NCI-H1105 (cell line): ENCODE results near the gene CLNK.
"Not testable (repeated sequence)": the region's sequence is repeated elsewhere in the genome, so short reads cannot be mapped to it uniquely, and the experiment has no call there.

Experiments
- DNase-seq: peaks from one replicate; lab custom pipeline; 2025; lab: John Stamatoyannopoulos, UW

The CLNK gene

DNA sequence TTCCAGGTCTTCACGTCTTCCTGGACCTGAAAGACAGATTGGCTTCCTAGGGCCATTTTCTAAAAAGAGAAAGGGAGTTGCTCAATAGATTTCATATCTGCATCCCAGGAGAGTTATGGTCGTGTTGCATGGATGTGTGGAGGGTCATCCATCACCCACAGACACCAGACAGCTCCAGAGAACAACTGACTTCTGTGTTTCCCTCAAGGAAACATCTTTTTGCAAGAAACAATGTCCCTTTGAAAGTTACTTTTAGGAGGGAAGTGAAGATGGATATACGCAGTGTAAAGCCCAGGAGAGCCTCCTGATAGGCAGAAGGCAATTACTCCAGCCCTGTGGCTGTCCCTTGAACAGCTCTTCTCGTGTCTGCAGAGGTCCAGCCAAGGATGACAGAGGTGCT, 108.3 kb downstream of the CLNK start:
- DNase-seq = no peak

DNA sequence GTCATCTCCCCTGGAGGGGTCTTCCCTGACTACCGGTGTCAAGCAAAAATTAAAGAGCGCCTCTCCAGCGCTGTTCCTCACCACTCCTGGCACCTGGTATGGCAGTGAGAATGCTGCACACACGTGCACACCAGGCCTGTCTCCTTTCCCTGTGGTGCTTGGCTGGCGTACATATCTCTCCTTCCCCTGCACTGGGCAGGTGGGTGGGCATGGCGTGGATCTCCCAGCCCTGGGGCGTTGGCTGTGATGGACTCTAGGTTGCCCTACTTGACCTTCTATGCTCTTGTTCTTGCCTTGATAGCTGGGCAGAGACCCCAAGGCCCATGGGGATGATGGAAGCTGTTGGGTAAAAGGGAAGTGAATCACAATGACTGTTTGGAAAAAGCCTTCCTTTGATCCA, 109.2 kb downstream of the CLNK start:
- no peak for DNase-seq

DNA sequence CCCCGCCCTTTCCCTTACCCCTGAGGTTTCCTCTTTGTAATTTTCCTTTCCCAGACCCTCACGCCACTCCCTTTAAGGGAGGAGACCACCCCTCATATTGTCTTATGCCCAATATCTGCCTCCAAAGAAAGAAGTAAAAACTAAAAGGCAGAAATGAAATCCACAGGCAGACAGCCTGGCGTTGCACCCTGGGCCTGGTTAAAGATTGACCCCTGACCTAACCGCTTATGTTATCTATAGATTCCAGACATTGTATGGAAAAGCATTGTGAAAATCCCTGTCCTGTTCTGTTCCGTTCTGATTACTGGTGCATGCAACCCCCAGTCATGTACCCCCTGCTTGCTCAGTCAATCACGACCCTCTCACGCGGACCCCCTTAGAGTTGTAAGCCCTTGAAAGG, 110.0 kb downstream of the CLNK start:
- DNase-seq = not testable (repeated sequence)

DNA sequence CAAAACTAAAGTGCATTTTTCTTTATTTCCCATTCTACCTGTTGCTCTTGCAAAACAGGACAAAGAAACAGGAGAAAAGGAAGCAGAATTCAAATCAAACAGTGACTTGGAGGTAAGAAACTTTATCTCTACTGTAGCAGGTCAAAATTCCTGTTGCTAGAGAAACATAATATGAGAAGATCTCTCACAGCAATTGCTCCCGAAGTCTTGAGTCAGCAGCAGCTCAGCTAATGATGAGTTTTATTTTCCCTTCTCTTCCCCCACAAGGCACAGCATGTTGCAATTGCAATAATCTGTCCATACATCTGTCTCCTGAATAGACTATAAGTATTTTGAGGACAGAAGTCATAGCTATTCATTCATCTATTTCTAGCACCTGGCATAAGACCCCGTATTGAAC, 112.7 kb downstream of the CLNK start:
- DNase-seq = no peak

DNA sequence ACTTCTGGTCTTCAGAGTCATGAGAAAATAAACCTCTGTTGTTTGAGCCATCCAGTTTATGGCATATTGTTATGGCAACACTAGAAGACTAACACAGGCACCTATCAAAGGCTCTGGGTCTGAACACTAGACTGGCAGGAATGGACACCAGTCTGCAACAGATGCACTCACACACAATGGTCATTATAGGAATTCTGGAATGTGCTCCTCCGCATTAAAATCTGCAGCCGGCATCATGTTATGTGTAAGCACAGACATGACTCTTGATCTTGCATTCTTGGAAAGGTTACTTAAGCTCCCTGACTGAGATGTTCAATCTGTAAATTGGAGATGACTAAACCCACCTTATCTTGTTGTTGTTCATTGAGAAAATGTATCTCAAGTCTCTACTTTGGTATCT, 115.1 kb downstream of the CLNK start:
- no peak for DNase-seq

DNA sequence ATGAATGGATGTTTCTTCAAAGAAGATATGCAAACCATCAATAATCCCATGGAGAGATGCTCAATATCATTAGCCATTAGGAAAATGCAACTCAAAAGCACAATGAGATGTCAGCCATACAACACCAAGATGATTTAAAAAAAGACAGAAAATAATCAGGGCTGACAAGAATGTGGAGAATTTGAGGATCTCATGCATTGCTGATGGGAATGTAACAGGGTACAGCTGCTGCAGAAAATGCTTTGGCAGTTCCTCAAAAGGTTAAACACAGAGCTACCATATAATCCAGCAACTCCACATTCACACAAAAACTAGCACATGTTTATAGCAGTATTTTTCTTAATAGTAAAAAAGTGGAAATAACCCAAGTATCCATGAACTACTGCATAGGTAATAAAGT, 116.8 kb downstream of the CLNK start:
- no peak for DNase-seq

DNA sequence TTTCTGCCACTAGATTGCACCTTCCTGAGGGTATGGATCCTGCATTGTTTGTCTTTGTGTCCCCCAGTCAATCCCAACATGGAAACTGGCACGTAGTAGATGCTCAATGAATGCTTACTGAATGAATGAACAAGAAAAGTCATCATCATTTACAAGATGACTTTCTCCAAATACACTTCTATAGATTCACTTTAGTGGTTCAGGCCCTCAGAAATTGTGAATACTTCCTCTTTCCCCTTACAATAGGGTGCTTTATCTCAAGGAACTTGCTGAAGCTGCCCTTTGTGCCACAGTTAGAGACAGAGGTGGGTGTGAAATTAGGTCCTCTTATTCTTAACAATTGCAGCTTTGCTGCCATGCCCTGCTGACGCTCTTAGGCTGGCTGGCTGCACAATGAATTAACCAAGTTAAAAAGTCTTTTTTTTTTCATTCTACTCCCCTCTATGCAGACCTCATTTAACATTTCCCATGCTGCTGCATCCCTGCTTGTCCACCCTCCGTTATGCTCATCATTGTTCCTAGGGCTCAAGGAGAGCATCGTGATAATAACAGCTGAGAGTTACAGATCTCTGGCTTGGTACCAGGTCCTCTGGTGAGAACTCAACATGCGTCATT, 119.3 kb downstream of the CLNK start:
- no peak for DNase-seq

DNA sequence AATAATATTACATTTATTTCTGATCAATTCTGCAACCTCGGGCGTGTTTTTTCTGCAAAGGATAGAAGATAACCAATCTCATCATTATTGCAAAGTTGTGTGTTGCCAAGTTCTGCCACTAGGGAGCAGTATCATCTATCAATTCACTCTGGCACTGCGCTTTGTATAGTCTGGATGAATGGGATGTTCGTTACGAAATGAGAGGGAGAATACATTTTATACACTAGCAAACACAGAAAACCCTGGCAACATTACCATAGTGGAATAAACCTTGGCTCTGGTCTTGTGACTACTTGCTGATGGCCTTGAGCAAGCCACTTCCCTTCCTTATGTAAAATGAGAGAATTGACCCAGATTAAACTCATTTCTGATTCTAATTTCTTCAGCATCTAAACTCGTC, 129.9 kb downstream of the CLNK start:
- peak; percentile 13 for DNase-seq

DNA sequence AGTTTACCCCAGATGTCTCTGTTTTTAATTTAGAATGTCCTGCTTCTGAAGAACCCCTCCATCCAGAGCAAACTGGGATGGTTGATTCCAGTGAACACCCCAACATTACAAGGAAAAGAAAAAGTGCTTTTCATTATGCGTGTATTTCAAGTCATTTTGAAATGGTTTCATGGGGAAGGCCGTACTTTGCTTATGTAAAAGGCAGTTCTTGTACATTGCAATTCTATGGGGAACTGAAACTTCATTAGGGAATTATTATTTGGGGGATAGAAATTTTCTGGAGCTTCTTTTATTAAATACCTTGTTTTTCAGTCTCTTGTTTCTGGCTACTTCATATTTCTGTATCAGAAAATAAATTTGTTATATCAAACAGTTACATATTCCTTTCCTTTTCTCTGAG, 130.4 kb downstream of the CLNK start:
- no peak for DNase-seq

DNA sequence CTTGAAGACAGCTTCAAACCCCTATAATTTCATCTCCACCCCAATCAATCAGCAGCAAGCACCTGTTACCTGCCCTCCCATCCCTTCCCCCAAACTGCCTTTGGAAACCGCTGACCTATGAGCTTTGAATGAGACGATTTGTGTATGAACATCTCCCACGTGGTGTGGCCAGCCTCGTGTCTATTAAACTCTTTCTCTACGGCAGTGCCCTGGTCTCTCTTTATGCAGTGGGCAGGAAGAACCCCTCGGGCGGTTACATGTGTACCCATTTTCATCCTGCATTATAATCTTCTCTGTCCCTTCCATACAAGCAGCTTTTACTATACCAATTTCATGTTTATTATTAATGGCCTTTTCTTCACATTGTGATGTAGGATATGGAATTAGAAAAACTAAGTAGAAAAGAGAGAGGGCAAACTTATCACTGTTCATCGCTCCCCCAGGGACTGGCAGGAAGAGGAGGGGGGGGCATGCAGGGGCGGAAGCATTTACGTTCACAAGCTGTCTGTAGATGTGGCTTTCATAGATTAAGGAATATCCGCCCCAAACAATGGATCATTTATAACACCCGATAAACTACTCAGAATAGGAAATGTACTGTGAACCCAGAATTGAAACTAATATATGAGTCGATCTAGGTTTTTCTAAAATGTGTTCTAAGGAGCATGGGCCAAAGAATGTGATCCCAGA, 131.8 kb downstream of the CLNK start:
- no peak for DNase-seq

DNA sequence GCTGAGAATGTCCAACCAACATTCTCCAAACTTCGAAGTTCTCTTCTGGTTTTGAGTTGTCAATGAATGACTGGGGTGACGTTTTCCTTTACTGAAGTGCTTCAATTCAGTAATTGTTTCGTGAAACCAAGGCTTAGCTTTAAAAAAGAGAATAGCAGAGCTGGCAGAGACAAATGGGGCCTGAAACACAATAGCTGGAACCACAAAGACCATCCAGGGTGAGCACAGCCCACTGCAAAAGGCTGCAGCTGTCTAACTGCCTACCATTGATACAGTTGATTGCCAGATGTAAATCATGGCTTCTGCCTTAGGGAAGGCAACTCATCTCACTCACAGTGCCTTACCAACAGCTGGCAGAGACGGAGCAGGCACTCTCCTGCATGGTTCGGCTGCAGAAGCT, 148.7 kb downstream of the CLNK start:
- no peak for DNase-seq

DNA sequence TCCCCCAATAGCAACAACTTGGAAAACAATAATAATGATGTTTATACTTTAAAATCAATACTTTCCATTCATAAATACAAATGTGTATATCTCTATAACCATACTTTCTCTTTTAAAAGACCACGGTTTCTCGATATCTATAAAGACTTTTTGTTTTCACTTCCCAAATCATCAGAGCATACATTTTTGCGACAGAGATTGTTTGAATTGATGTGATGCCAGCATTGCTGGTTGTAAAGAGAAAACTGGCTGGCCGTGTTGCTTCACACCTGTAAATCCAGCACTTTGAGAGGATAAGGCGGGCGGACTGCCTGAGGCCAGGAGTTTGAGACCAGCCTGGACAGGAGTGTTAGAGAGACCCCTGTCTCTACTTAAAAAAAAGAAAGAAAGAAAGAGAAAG, 149.7 kb downstream of the CLNK start:
- no peak for DNase-seq

DNA sequence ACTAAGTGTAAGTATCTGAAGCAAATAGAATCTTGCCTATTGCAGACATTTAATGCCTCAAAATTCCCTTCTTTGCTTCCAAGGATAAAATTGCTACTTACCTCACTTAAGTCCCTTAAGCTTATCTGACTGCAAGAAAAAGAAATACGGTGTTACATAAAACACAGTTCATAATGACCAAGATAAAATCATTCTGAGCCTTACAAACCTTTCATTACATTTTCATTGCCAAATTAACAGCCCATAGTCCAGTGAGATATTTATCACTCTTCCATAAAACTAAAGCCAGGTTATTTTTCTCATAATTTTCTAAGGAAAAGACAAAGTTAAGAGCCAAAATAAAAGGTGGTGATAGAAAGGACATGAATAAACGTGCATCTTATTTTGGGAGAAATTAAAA, 152.4 kb downstream of the CLNK start:
- no peak for DNase-seq

DNA sequence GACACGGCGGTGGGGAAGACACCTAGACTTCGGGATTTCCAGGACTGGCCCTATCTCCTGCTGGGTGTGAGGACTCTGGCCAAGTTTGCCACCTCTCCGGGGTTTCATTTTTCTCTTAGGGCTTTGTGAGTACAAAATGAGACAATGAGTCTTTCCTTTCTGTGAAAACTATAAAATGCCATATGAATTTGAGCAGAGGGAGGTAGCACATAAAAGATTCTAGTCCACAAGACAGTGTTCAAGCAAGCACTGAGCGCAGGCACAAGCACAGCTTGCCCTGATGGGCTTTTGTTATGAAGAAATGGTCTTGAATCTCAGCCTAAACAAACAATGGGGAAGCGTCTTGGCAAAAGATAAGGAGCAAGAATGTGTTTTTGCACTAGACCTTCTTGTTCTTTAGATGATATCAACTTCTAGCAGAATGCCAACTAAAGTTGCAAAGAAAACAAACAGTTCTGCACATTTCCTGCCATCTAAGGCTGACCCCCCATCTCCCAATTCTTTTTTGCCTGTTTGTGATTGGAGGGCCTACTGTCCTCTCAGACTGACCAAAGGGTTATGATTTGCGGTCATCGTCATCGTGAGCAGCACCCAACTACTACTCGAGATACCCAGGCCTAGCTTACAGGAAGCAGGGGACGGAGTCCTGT, 154.3 kb downstream of the CLNK start:
- DNase-seq = no peak

DNA sequence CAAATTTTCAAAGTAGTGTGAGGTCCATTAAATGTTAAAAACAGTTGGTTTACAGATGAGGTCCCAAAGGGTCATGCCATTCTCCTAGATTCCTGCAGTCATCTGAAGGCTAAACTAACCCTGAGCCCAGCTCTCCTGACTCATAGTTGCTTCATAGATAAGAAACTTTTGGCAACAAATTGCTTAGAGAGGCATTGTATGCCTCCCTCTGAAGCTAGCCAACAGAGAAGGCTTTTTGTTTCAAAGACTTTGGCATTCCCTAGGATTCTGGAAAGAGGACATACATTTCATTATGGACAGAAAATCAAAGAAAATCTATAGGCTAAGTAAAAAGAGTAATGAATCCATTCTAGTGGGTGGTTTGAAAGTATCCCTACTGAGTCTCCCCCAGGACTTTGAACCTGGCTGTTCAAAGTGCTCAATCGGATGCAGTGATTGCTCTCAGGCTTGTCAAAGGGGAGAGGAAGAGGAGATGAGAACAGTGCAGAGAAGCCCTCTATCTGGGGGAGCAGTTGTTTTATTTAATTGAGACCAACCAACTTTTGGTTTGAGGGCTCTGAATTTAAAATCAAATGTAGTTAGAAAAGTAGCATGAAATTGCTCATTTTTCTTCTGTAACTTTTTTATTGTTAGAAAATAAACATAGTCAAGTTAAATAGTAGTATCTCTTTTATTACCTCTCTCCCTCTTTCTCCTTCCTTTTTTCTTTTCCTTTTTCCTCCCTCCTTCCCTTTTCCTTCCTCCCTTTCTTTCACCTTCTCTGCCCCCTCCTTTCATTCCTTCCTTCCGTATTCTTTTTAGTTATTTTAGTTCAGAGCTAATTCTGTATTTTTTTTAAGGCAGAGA, 155.1 kb downstream of the CLNK start:
- no peak for DNase-seq

DNA sequence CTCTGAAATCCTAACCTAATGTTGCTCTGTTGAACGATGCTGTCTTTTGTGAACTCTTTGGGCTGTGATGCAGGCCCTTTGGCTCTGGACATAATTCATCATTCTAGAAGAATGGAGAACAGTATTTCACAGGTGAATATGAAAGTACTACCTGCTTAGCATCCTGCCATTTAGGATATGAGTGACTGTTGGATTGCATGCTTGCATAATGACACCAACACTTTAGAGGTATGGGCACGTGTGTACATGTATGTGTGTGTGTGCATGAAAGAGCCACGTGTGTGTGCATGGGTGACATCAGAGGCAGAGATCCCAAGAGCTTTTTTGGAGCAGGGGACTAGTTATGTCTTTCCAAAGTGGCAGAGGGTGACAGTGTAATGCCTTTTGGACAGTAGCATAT, 157.1 kb downstream of the CLNK start:
- no peak for DNase-seq

DNA sequence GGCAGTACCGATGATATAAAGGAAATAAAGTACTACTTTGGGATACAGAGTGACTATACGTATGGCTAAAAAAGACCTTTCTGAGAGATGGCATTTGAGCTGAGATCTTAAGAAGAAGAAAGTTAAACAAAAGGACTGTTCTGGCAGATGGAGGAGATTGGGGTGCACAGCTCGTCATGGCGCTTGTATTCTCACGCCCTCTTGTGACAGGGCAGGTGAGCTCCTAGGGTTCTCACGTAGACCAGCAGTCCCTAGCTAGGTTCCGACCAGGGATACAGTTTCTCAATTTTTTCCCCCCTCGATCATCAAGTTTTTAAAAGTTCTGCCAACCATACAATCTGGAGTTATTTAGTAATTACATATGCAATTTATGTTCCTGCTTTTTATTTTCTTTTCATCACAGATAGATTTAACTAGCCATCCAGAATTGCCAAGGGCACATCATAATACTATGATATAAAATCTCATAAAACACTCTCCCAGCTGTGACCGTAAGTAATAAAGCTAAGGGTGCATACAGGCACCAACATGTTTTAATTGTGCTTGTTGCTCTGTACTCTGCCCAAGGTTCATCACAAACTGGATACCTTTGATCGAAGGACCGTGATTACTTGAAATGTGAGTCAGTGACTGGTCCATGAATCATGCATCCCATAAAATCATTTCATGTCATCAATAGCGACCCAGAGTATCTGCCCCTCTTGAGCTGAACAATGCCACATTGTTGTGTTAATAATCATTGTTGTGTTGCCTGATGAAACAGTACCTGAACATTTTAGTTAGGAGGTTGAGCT, 157.9 kb downstream of the CLNK start:
- peak; percentile 42 for DNase-seq

DNA sequence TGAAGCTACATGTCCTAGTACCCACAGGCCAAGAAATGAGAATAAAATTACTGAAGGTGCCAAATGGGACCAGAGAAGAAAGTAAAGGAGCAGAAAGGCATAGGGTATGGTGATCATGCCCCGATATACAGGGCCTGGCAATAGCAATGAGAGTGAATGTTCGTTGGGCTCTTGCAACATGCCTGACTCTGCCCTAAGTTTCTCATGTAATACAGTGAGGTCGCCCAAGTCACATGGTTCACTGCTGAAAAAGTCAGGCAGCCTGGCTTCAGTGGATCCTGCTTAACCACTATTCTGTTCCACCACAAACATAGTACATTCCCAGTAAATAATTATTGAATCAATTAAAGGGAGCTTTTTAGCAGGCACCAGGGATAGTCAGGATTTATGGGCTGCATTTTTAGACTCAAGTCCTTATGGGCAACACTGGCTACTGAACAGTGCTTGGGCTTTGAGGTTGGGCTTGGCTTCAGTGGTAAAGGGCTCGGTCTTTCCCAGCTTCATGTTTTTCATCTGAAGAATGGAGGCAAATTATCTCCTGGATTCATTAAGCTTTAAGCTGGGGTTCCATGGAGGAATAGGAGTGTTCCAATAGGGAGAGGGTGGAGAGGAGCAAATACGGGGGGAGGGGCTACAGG, 160.3 kb downstream of the CLNK start:
- DNase-seq = no peak

DNA sequence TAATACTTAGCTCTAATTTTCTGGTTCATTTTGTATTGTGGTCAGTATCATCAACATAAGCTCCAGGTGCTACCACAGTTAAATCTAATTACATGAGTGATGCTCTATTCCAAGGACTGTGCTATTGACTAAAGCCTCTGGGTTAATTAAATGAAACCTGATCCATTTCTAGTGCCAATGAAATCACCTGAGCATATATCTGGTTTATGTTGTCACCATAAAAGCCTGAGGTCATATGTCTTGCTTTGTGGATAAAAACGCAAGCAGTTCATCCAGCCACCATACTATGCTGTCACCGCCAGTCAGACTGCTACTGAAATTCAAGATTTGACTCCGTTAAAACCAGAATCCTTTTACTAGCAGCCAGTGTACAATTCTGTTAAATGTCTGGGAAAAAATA, 163.1 kb downstream of the CLNK start:
- peak; percentile 75 for DNase-seq

DNA sequence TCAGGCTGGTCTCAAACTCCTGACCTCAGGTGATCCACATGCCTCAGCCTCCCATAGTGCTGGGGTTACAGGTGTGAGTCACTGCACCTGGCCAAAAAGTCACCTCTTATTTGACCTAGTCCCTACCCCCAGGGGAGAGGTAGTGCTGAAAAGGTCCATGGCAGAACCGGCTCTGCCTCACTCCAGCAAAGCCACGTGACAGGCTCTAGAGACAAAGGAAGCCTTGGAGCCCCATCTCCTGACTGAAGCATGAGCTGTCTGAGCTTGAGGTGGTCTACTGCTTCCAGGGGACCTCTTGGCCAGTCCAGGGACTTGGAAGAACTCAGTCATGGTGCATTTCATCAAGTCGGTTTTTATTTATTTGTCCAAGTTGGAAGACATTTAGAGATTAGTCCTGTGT, 174.8 kb downstream of the CLNK start:
- DNase-seq = no peak

DNA sequence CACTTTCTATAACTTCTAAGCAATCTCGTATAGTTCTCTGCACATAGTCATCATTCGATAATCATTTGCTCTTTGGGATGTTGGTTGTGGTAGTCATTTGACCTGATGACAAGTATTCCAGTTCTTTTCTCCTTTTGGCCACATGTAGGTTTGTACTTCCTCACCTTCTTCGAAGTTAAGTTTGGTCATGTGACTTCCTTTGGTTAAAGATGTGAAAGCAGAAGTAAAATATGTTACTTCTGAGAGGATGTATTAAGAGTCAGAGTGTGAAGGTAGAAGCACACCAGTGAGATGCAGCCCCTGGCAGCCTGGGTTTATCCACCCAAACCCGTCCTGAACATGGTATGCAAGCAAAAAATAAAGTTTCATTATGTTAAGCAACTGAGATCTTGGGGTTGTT, 178.5 kb downstream of the CLNK start:
- no peak for DNase-seq
